ENCODE results near the gene TTC14.
"Not testable (repeated sequence)": the region's sequence is repeated elsewhere in the genome, so short reads cannot be mapped to it uniquely, and the experiment has no call there.

The TTC14 gene

GRCh38 chr3:180617049-180617448 lies 15.1 kb downstream of the TTC14 start:
- H3K9ac ChIP-seq (ENCODE audit: low read depth, low read length, poor library complexity): no peak overlapping the region
- no peak overlapping the region for H3K27ac ChIP-seq (replicated peaks; ENCODE audit: low read length)
- no peak overlapping the region for H2BK12ac ChIP-seq (ENCODE audit: low read length)
- no peak overlapping the region for H2BK15ac ChIP-seq (ENCODE audit: low read length)
- no peaks in the 10 kb centered on the region for H3K27me3 ChIP-seq (ENCODE audit: control insufficient read depth in 3 of 3, insufficient read depth in 3 of 3, low read depth in 1 of 3, low read length in 3 of 3)
- no peaks in the 10 kb centered on the region for H3K4me1 ChIP-seq (ENCODE audit: control insufficient read depth in 2 of 2, insufficient read depth in 1 of 2, low read depth in 1 of 2, low read length in 2 of 2)
- H4K8ac ChIP-seq (ENCODE audit: low read depth, low read length): no peak overlapping the region
- no peak overlapping the region for H2BK120ac ChIP-seq (ENCODE audit: low read depth, low read length)
- H4K91ac ChIP-seq (ENCODE audit: low read depth, low read length, poor library complexity): no peak overlapping the region
- H3K4ac ChIP-seq (ENCODE audit: low read length): no peak overlapping the region
- no peak overlapping the region for H3K4me2 ChIP-seq (ENCODE audit: insufficient read depth, low read length, poor library complexity, severe bottlenecking)
- H3K14ac ChIP-seq (ENCODE audit: low read length): no peak overlapping the region
- H3K36me3 ChIP-seq (replicated peaks in 1 of 2; ENCODE audit: control insufficient read depth in 2 of 2, insufficient read depth in 2 of 2, low read length in 2 of 2): peaks cover 5 to 34% of the 10 kb centered on the region in 2 donors
- no CpG with 5 or more reads among the region's 2 CpGs for WGBS, 2 donors (ENCODE audit: extremely low coverage in 2 of 2, insufficient read length in 2 of 2, insufficient replicate concordance in 1 of 2)
- no peak overlapping the region for H2AFZ ChIP-seq (ENCODE audit: low read length)
- DNase-seq (ENCODE audit: low spot score): no peak
- H3K9me3 ChIP-seq (replicated peaks in 1 of 2; ENCODE audit: control insufficient read depth in 2 of 2, insufficient read depth in 1 of 2, low read depth in 1 of 2, low read length in 2 of 2): no peaks in the 10 kb centered on the region
- no peak overlapping the region for H3K23ac ChIP-seq (ENCODE audit: low read depth, low read length, poor library complexity)
- no peak overlapping the region for H3K18ac ChIP-seq (ENCODE audit: low read length)
- H2BK5ac ChIP-seq (ENCODE audit: low read length): no peak overlapping the region
- H2AK5ac ChIP-seq (ENCODE audit: low read depth, low read length): no peak overlapping the region
- H3K79me1 ChIP-seq (ENCODE audit: low read depth, low read length): no peaks in the 10 kb centered on the region
- H3K4me3 ChIP-seq (ENCODE audit: low read length in 2 of 2): no peak overlapping the region

DNA sequence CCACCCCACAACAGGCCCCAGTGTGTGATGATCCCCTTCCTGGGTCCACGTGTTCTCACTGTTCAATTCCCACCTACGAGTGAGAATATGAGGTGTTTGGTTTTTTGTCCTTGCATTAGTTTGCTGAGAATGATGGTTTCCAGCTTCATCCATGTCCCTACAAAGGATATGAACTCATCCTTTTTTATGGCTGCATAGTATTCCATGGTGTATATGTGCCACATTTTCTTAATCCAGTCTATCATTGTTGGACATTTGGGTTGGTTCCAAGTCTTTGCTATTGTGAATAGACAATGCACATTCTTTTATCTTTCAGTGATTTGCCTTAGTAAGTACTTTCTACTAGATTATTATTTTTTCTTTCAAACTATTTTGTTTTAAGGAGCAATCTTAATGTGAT lies 16.6 kb downstream of the TTC14 start:
- not testable (repeated sequence) for H2AFZ ChIP-seq (ENCODE audit: low read length); H3K4me1 ChIP-seq (ENCODE audit: control insufficient read depth in 2 of 2, insufficient read depth in 1 of 2, low read depth in 1 of 2, low read length in 2 of 2); H3K4me3 ChIP-seq (ENCODE audit: low read length in 2 of 2); H3K9ac ChIP-seq (ENCODE audit: low read depth, low read length, poor library complexity); H2AK5ac ChIP-seq (ENCODE audit: low read depth, low read length); H2BK15ac ChIP-seq (ENCODE audit: low read length); H3K4ac ChIP-seq (ENCODE audit: low read length); H2BK120ac ChIP-seq (ENCODE audit: low read depth, low read length); H3K79me1 ChIP-seq (ENCODE audit: low read depth, low read length); H3K14ac ChIP-seq (ENCODE audit: low read length); DNase-seq (ENCODE audit: low spot score); H2BK5ac ChIP-seq (ENCODE audit: low read length); H3K27ac ChIP-seq (replicated peaks; ENCODE audit: low read length); H4K91ac ChIP-seq (ENCODE audit: low read depth, low read length, poor library complexity); H3K27me3 ChIP-seq (ENCODE audit: control insufficient read depth in 3 of 3, insufficient read depth in 3 of 3, low read depth in 1 of 3, low read length in 3 of 3); H3K23ac ChIP-seq (ENCODE audit: low read depth, low read length, poor library complexity); H3K9me3 ChIP-seq (replicated peaks in 1 of 2; ENCODE audit: control insufficient read depth in 2 of 2, insufficient read depth in 1 of 2, low read depth in 1 of 2, low read length in 2 of 2); H3K4me2 ChIP-seq (ENCODE audit: insufficient read depth, low read length, poor library complexity, severe bottlenecking); H2BK12ac ChIP-seq (ENCODE audit: low read length); H3K18ac ChIP-seq (ENCODE audit: low read length)
- peak overlapping the region; percentile 65 for H4K8ac ChIP-seq (ENCODE audit: low read depth, low read length)
- no CpG with 5 or more reads among the region's 2 CpGs for WGBS, 2 donors (ENCODE audit: extremely low coverage in 2 of 2, insufficient read length in 2 of 2, insufficient replicate concordance in 1 of 2)
- H3K36me3 ChIP-seq (replicated peaks in 1 of 2; ENCODE audit: control insufficient read depth in 2 of 2, insufficient read depth in 2 of 2, low read length in 2 of 2): peaks cover 1 to 19% of the 10 kb centered on the region in 2 donors

- Histone ChIP-seq H3K36me3 (replicated peaks in 1 of 2; ENCODE audit: control insufficient read depth in 2 of 2, insufficient read depth in 2 of 2, low read length in 2 of 2) (peaks cover 1 to 9% of the 10 kb centered on the region in 2 donors), H3K18ac (ENCODE audit: low read length) (no peak overlapping the region), H2BK120ac (ENCODE audit: low read depth, low read length) (no peak overlapping the region), H3K4me1 (ENCODE audit: control insufficient read depth in 2 of 2, insufficient read depth in 1 of 2, low read depth in 1 of 2, low read length in 2 of 2) (no peaks in the 10 kb centered on the region), H3K14ac (ENCODE audit: low read length) (no peak overlapping the region), H2BK12ac (ENCODE audit: low read length) (no peak overlapping the region), H4K8ac (ENCODE audit: low read depth, low read length) (no peak overlapping the region), H3K79me1 (ENCODE audit: low read depth, low read length) (no peaks in the 10 kb centered on the region), H3K23ac (ENCODE audit: low read depth, low read length, poor library complexity) (no peak overlapping the region), H3K4me3 (ENCODE audit: low read length in 2 of 2) (no peak overlapping the region), H2BK5ac (ENCODE audit: low read length) (no peak overlapping the region), H3K4me2 (ENCODE audit: insufficient read depth, low read length, poor library complexity, severe bottlenecking) (no peak overlapping the region), H3K9ac (ENCODE audit: low read depth, low read length, poor library complexity) (no peak overlapping the region), H2BK15ac (ENCODE audit: low read length) (no peak overlapping the region), H2AFZ (ENCODE audit: low read length) (no peak overlapping the region), H3K27ac (replicated peaks; ENCODE audit: low read length) (no peak overlapping the region), H3K9me3 (replicated peaks in 1 of 2; ENCODE audit: control insufficient read depth in 2 of 2, insufficient read depth in 1 of 2, low read depth in 1 of 2, low read length in 2 of 2) (no peaks in the 10 kb centered on the region), H3K27me3 (ENCODE audit: control insufficient read depth in 3 of 3, insufficient read depth in 3 of 3, low read depth in 1 of 3, low read length in 3 of 3) (no peaks in the 10 kb centered on the region), H2AK5ac (ENCODE audit: low read depth, low read length) (no peak overlapping the region), H3K4ac (ENCODE audit: low read length) (no peak overlapping the region), H4K91ac (ENCODE audit: low read depth, low read length, poor library complexity) (no peak overlapping the region)
- DNase-seq (ENCODE audit: low spot score): no peak
- no CpG with 5 or more reads among the region's 2 CpGs for WGBS, 2 donors (ENCODE audit: extremely low coverage in 2 of 2, insufficient read length in 2 of 2, insufficient replicate concordance in 1 of 2)
These were observed 17.8 kb downstream of the TTC14 start for GRCh38 chr3:180619723-180620122.

- no CpG with 5 or more reads among the region's 2 CpGs for WGBS, 2 donors (ENCODE audit: extremely low coverage in 2 of 2, insufficient read length in 2 of 2, insufficient replicate concordance in 1 of 2)
- H3K9me3 ChIP-seq (replicated peaks in 1 of 2; ENCODE audit: control insufficient read depth in 2 of 2, insufficient read depth in 1 of 2, low read depth in 1 of 2, low read length in 2 of 2): no peaks in the 10 kb centered on the region
- no peaks in the 10 kb centered on the region for H3K27me3 ChIP-seq (ENCODE audit: control insufficient read depth in 3 of 3, insufficient read depth in 3 of 3, low read depth in 1 of 3, low read length in 3 of 3)
- H3K4me2 ChIP-seq (ENCODE audit: insufficient read depth, low read length, poor library complexity, severe bottlenecking): no peak overlapping the region
- H3K4me1 ChIP-seq (ENCODE audit: control insufficient read depth in 2 of 2, insufficient read depth in 1 of 2, low read depth in 1 of 2, low read length in 2 of 2): no peaks in the 10 kb centered on the region
- no peak overlapping the region for H4K8ac ChIP-seq (ENCODE audit: low read depth, low read length)
- no peak overlapping the region for H4K91ac ChIP-seq (ENCODE audit: low read depth, low read length, poor library complexity)
- peaks cover 0 to 3% of the 10 kb centered on the region in 2 donors for H3K36me3 ChIP-seq (replicated peaks in 1 of 2; ENCODE audit: control insufficient read depth in 2 of 2, insufficient read depth in 2 of 2, low read length in 2 of 2)
- DNase-seq (ENCODE audit: low spot score): no peak
- no peak overlapping the region for H2BK12ac ChIP-seq (ENCODE audit: low read length)
- no peaks in the 10 kb centered on the region for H3K79me1 ChIP-seq (ENCODE audit: low read depth, low read length)
- H3K27ac ChIP-seq (replicated peaks; ENCODE audit: low read length): no peak overlapping the region
- H2BK120ac ChIP-seq (ENCODE audit: low read depth, low read length): no peak overlapping the region
- H3K23ac ChIP-seq (ENCODE audit: low read depth, low read length, poor library complexity): no peak overlapping the region
- no peak overlapping the region for H2AK5ac ChIP-seq (ENCODE audit: low read depth, low read length)
- H3K18ac ChIP-seq (ENCODE audit: low read length): no peak overlapping the region
- H3K9ac ChIP-seq (ENCODE audit: low read depth, low read length, poor library complexity): no peak overlapping the region
- no peak overlapping the region for H2BK15ac ChIP-seq (ENCODE audit: low read length)
- H3K14ac ChIP-seq (ENCODE audit: low read length): no peak overlapping the region
- no peak overlapping the region for H2AFZ ChIP-seq (ENCODE audit: low read length)
- H3K4ac ChIP-seq (ENCODE audit: low read length): no peak overlapping the region
- no peak overlapping the region for H3K4me3 ChIP-seq (ENCODE audit: low read length in 2 of 2)
- no peak overlapping the region for H2BK5ac ChIP-seq (ENCODE audit: low read length)
These were observed 22.8 kb downstream of the TTC14 start for GRCh38 chr3:180624714-180625113.

Measured in neuronal stem cell (in vitro differentiated cells).